DND-41 (cell line): Measurements from ENCODE around the gene PCBP2.

Source experiments
- ATAC-seq: fragments of 200-7000 bp; cut with Tn5 transposase; 3 replicates; pipeline ENCODE4 v1.9.1; 2021; ENCODE audit warnings: low read depth; ENCODE audit not compliant: insufficient read depth
- DNase-seq: peaks from one replicate; pipeline ENCODE4 v3.0.0-alpha.2; 2020
- H2AFZ ChIP-seq: 2 replicates; pipeline ENCODE4 v1.6.0; 2012; ENCODE audit warnings: low read depth, low read length
- H3K27ac ChIP-seq: 2 replicates; pipeline ENCODE4 v1.5.1; 2012; ENCODE audit warnings: low read length, inconsistent platforms
- H3K27me3 ChIP-seq: fragments of 200-600 bp; sonication (generic); 2 replicates; pipeline ENCODE4 v1.6.0; 2012; ENCODE audit warnings: low read length, mild to moderate bottlenecking, inconsistent platforms; ENCODE audit not compliant: insufficient read depth, poor library complexity
- H3K36me3 ChIP-seq: 2 replicates; pipeline ENCODE4 v1.5.1; 2012; ENCODE audit warnings: low read length, inconsistent platforms; ENCODE audit not compliant: insufficient read depth
- H3K4me1 ChIP-seq: 2 replicates; pipeline ENCODE4 v1.5.1; 2012; ENCODE audit warnings: mild to moderate bottlenecking, low read length; ENCODE audit not compliant: insufficient read depth
- H3K4me2 ChIP-seq: 2 replicates; pipeline ENCODE4 v1.6.0; 2012; ENCODE audit warnings: mild to moderate bottlenecking, moderate library complexity, low read length, inconsistent platforms; ENCODE audit not compliant: insufficient read depth
- H3K4me3 ChIP-seq, 2 experiments: fragments of 200-600 bp in 1 of 2; shearing (Covaris generic) in 1 of 2; 2 replicates each; pipeline ENCODE4 v1.5.1; 2012 to 2016; ENCODE audit warnings: inconsistent platforms in 2 of 2, low read length in 2 of 2, mild to moderate bottlenecking in 2 of 2, low read depth in 1 of 2, moderate library complexity in 1 of 2
- H3K79me2 ChIP-seq: 2 replicates; pipeline ENCODE4 v1.6.0; 2012; ENCODE audit warnings: low read length, inconsistent platforms; ENCODE audit not compliant: insufficient read depth
- H3K9ac ChIP-seq: 2 replicates; pipeline ENCODE4 v1.6.0; 2012; ENCODE audit warnings: low read depth, mild to moderate bottlenecking, inconsistent platforms, low read length, moderate library complexity
- H3K9me3 ChIP-seq: 2 replicates; pipeline ENCODE4 v1.5.1; 2012; ENCODE audit warnings: low read length, moderate library complexity, mild to moderate bottlenecking, inconsistent platforms; ENCODE audit not compliant: insufficient read depth, severe bottlenecking
- H4K20me1 ChIP-seq: 2 replicates; pipeline ENCODE4 v1.6.0; 2012; ENCODE audit warnings: low read length; ENCODE audit not compliant: insufficient read depth
- EZH2 ChIP-seq: IDR thresholded peaks from 3 replicates; pipeline ENCODE4 v1.6.1; 2012; ENCODE audit warnings: borderline replicate concordance, low read depth, mild to moderate bottlenecking, moderate library complexity, low read length, inconsistent platforms; ENCODE audit not compliant: severe bottlenecking
- TF ChIP-seq, protein P1 (sequence below): IDR thresholded peaks from 2 replicates; pipeline ENCODE4 v1.5.1; 2012; ENCODE audit warnings: borderline replicate concordance, low read length, moderate library complexity, mild to moderate bottlenecking; ENCODE audit not compliant: poor library complexity, severe bottlenecking; ENCODE audit errors: extremely low read depth

PCBP2 gene

DNA sequence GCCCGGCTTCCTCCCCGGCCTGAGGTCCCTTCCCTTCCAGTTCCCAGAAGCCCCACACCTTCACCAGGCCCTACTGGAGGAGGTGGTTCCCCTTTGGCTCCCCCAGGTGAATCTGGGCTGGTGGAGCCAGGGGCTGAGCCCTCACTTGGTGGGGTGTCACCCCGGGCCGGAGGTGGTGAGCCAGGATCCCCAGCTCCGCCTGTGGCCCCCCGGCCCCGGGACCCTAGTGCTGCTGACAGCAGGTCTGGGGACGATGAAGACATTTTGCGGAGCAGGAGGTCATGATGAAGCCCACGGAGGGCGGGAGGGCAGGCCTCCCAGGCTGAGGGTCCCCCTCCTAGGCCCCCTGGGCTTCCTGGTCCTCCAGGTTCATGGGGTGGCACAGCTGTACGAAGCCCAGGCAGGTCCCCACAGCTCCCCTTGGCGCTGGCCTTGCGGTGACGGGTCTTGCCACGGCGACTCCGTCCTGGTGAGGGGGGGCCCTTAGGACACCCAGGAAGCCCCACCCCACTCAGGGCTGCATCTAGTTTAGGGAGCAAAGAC, 30.8 kb downstream of the PCBP2 start:
- ATAC-seq (peak; percentile 17), DNase-seq (no peak)
- Histone ChIP-seq H2AFZ (no peak overlapping the region), H3K36me3 (peaks cover 97% of the 10 kb centered on the region), H3K4me1 (no peaks in the 10 kb centered on the region), H3K9me3 (no peaks in the 10 kb centered on the region), H3K4me3 (no peak overlapping the region), H3K27ac (no peak overlapping the region), H3K4me2 (no peak overlapping the region), H4K20me1 (peaks cover 55% of the 10 kb centered on the region), H3K27me3 (no peaks in the 10 kb centered on the region), H3K9ac (no peak overlapping the region), H3K79me2 (peaks cover 17% of the 10 kb centered on the region; the same call in 1 of the 2 replicates)
- TF ChIP-seq EZH2, result no peak

DNA sequence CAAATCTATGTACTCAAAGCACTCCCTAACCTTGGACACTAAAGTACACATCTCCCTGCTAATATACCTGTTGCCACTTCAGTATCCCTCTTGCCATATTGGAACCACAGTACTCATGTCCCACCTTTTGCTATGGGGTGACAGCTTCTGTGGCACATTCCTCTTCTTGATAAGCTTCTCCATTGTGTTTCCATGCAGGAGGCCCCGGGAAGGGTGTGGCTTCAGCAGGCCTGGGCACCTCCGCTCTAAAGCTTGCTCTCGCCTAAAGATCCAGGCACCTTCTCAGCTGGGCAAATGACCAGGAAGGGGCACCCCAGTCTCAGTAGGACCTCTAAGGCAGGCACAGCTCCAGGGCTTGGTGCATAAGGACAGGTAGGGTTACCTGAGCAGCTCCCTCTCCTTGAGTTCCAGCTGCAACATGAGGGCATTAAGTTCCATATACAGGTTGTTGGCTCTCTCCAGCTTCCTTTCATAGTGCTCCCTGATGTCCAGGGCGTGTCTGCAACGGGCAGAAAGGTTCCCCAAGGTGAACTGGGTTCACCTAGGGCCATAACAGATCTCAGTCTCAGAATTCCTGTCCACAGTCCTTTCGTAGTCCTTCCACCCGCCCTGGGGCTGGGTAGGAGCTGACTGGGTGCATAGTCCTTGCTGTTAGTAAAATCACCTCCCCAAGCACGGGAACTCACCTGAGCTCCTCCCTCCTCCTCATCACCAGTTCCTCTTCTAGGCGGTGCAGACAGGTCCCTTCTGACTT, 31.5 kb downstream of the PCBP2 start:
- peaks cover 52% of the 10 kb centered on the region for H4K20me1 ChIP-seq
- H3K27ac ChIP-seq, result no peak overlapping the region
- H3K36me3 ChIP-seq, result peaks cover 95% of the 10 kb centered on the region
- H3K79me2 ChIP-seq, result peaks cover 10% of the 10 kb centered on the region; the same call in 1 of the 2 replicates
- H2AFZ ChIP-seq, result no peak overlapping the region
- peak; percentile 10 for ATAC-seq
- TF ChIP-seq EZH2, result no peak
- TF ChIP-seq, protein P1, sequence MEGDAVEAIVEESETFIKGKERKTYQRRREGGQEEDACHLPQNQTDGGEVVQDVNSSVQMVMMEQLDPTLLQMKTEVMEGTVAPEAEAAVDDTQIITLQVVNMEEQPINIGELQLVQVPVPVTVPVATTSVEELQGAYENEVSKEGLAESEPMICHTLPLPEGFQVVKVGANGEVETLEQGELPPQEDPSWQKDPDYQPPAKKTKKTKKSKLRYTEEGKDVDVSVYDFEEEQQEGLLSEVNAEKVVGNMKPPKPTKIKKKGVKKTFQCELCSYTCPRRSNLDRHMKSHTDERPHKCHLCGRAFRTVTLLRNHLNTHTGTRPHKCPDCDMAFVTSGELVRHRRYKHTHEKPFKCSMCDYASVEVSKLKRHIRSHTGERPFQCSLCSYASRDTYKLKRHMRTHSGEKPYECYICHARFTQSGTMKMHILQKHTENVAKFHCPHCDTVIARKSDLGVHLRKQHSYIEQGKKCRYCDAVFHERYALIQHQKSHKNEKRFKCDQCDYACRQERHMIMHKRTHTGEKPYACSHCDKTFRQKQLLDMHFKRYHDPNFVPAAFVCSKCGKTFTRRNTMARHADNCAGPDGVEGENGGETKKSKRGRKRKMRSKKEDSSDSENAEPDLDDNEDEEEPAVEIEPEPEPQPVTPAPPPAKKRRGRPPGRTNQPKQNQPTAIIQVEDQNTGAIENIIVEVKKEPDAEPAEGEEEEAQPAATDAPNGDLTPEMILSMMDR, result no peak
- H3K9me3 ChIP-seq, result no peaks in the 10 kb centered on the region
- no peak overlapping the region for H3K9ac ChIP-seq
- no peak overlapping the region for H3K4me2 ChIP-seq
- peak; percentile 26 for DNase-seq
- H3K4me3 ChIP-seq, result no peak overlapping the region
- H3K4me1 ChIP-seq, result no peaks in the 10 kb centered on the region
- no peaks in the 10 kb centered on the region for H3K27me3 ChIP-seq

DNA sequence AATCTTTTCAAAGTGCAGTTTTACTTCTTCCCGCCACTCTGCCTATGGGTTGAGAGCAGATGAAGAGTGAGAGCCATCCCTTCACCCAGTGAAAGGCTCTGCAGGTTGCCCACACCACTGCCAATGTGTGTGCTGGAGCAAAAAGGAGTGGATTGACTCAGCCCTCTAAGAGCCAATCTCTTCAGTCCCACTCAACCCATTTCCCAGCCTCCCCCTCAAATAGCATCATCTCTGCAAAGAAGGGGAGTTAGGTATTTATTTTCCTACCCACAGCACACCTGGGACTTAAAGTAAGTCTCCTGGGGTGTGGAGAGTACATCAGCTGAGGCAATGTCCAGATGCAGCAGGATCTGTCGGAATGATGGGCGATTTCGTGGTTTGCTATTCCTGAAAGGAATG, 32.1 kb downstream of the PCBP2 start:
- Histone ChIP-seq H4K20me1 (peaks cover 46% of the 10 kb centered on the region), H3K4me1 (no peaks in the 10 kb centered on the region), H3K27me3 (no peaks in the 10 kb centered on the region), H3K4me2 (no peak overlapping the region), H3K79me2 (peaks cover 6% of the 10 kb centered on the region; the same call in 1 of the 2 replicates), H3K4me3 (no peak overlapping the region), H3K27ac (no peak overlapping the region), H3K36me3 (peaks cover 89% of the 10 kb centered on the region), H2AFZ (no peak overlapping the region), H3K9me3 (no peaks in the 10 kb centered on the region), H3K9ac (no peak overlapping the region)
- DNase-seq (no peak), ATAC-seq (peak; percentile 9; the same call in 1 of the 3 replicates)
- TF ChIP-seq EZH2, result no peak
- TF ChIP-seq, protein P1, result no peak
